Mesenchymal stem cell (in vitro differentiated cells and primary cell): ENCODE data around the gene KIRREL3.

Experiments
- DNase-seq: peaks from one replicate; pipeline ENCODE4 v3.0.0-alpha.2; 2013
- H2AFZ ChIP-seq: one replicate; pipeline ENCODE4 v1.6.1; 2013; ENCODE audit warnings: low read depth, mild to moderate bottlenecking, control low read depth, inconsistent platforms, low read length, moderate library complexity
- H2AK5ac ChIP-seq: 2 replicates; pipeline ENCODE4 v1.6.1; 2013; ENCODE audit warnings: low read length, moderate library complexity, mild to moderate bottlenecking, inconsistent platforms; ENCODE audit not compliant: severe bottlenecking
- H2BK120ac ChIP-seq: one replicate; pipeline ENCODE4 v1.6.1; 2013; ENCODE audit warnings: low read depth, mild to moderate bottlenecking, inconsistent platforms, low read length, moderate library complexity
- H2BK12ac ChIP-seq, 2 experiments: one replicate each; pipeline ENCODE4 v1.6.1; 2013; ENCODE audit warnings: inconsistent platforms in 2 of 2, low read length in 2 of 2, mild to moderate bottlenecking in 2 of 2, moderate library complexity in 2 of 2, control low read depth in 1 of 2
- H2BK15ac ChIP-seq: one replicate; pipeline ENCODE4 v1.6.1; 2013; ENCODE audit warnings: mild to moderate bottlenecking, low read depth, inconsistent platforms; ENCODE audit not compliant: poor library complexity, severe bottlenecking
- H2BK5ac ChIP-seq: 2 replicates; pipeline ENCODE4 v1.6.1; 2013; ENCODE audit warnings: low read depth, mild to moderate bottlenecking, low read length, control low read depth, inconsistent platforms; ENCODE audit not compliant: poor library complexity, severe bottlenecking
- H3K14ac ChIP-seq, 2 experiments: one replicate each; pipeline ENCODE4 v1.6.1; 2013; ENCODE audit warnings: inconsistent platforms in 2 of 2, low read length in 2 of 2, control low read depth in 1 of 2, mild to moderate bottlenecking in 1 of 2, moderate library complexity in 1 of 2
- H3K18ac ChIP-seq, 2 experiments: one replicate each; pipeline ENCODE4 v1.6.1; 2013; ENCODE audit warnings: inconsistent platforms in 2 of 2, low read length in 2 of 2, control low read depth in 1 of 2, low read depth in 1 of 2, mild to moderate bottlenecking in 1 of 2
- H3K23ac ChIP-seq, 2 experiments: one replicate each; pipeline ENCODE4 v1.6.1; 2013; ENCODE audit warnings: inconsistent platforms in 2 of 2, low read length in 2 of 2, mild to moderate bottlenecking in 2 of 2, moderate library complexity in 2 of 2, control low read depth in 1 of 2
- H3K27ac ChIP-seq: 2 replicates; pipeline ENCODE4 v1.5.1; 2013; ENCODE audit warnings: mild to moderate bottlenecking, moderate library complexity, low read length, control low read depth, inconsistent platforms; ENCODE audit not compliant: poor library complexity, severe bottlenecking
- H3K27me3 ChIP-seq, 2 experiments: 2 replicates each; pipeline versions ENCODE4 v1.6.1 to v1.7.0; 2013; ENCODE audit warnings: low read length in 2 of 2, mild to moderate bottlenecking in 2 of 2, moderate library complexity in 2 of 2, control low read depth in 1 of 2, inconsistent platforms in 1 of 2; ENCODE audit not compliant: control insufficient read depth in 1 of 2, insufficient read depth in 1 of 2
- H3K36me3 ChIP-seq, 2 experiments: 2 replicates each; pipeline versions ENCODE4 v1.6.1 to v1.7.0; 2013; ENCODE audit warnings: low read length in 2 of 2, control low read depth in 1 of 2, inconsistent platforms in 1 of 2, low read depth in 1 of 2, mild to moderate bottlenecking in 1 of 2; ENCODE audit not compliant: insufficient read depth in 2 of 2, control insufficient read depth in 1 of 2
- H3K4ac ChIP-seq, 2 experiments: one replicate each; pipeline ENCODE4 v1.6.1; 2013; ENCODE audit warnings: inconsistent platforms in 2 of 2, low read length in 2 of 2, mild to moderate bottlenecking in 2 of 2, moderate library complexity in 2 of 2, control low read depth in 1 of 2, low read depth in 1 of 2
- H3K4me1 ChIP-seq: 2 replicates; pipeline ENCODE4 v1.6.1; 2013; ENCODE audit warnings: low read depth, low read length, control low read depth; ENCODE audit not compliant: control insufficient read depth, insufficient read depth
- H3K4me2 ChIP-seq: 2 replicates; pipeline ENCODE4 v1.6.1; 2013; ENCODE audit warnings: low read length, mild to moderate bottlenecking, inconsistent platforms; ENCODE audit not compliant: poor library complexity, severe bottlenecking
- H3K4me3 ChIP-seq, 2 experiments: 2 replicates each; pipeline versions ENCODE4 v1.5.1 to v1.7.0; 2013; ENCODE audit warnings: low read length in 2 of 2, mild to moderate bottlenecking in 2 of 2, control low read depth in 1 of 2, low read depth in 1 of 2; ENCODE audit not compliant: insufficient read depth in 1 of 2
- H3K79me1 ChIP-seq: replicated peaks from 2 replicates; pipeline ENCODE4 v1.6.1; 2013; ENCODE audit warnings: mild to moderate bottlenecking, control low read depth, low read length, inconsistent platforms; ENCODE audit not compliant: poor library complexity, severe bottlenecking
- H3K9ac ChIP-seq: 2 replicates; pipeline ENCODE4 v1.7.0; 2013; ENCODE audit warnings: mild to moderate bottlenecking, low read length, moderate library complexity
- H3K9me3 ChIP-seq: 2 replicates; pipeline ENCODE4 v1.7.0; 2013; ENCODE audit warnings: mild to moderate bottlenecking, low read length; ENCODE audit not compliant: control insufficient read depth
- H4K8ac ChIP-seq: one replicate; pipeline ENCODE4 v1.6.1; 2013; ENCODE audit warnings: inconsistent platforms, mild to moderate bottlenecking, low read length, moderate library complexity
- H4K91ac ChIP-seq: one replicate; pipeline ENCODE4 v1.6.1; 2013; ENCODE audit warnings: mild to moderate bottlenecking, low read length, inconsistent platforms
- WGBS: methylation state at CpG from one replicate; pipeline ENCODE4 v1.1.7; 2013; ENCODE audit warnings: mixed read lengths; 5-methylcytosine and 5-hydroxymethylcytosine counted together

KIRREL3 gene

GRCh38 chr11:126511475-126512115 lies 489.0 kb downstream of the KIRREL3 start:
- peaks cover 6% of the 10 kb centered on the region for H3K9me3 ChIP-seq
- no peak overlapping the region for H3K4me3 ChIP-seq
- no peak overlapping the region for H2BK120ac ChIP-seq
- no peak overlapping the region for H2BK12ac ChIP-seq
- H3K79me1 ChIP-seq, result no peaks in the 10 kb centered on the region
- WGBS, result 78% methylated on average over 14 of the region's 14 CpGs
- H3K4me2 ChIP-seq, result no peak overlapping the region
- DNase-seq, result no peak
- no peak overlapping the region for H2BK5ac ChIP-seq
- peaks cover 0 to 34% of the 10 kb centered on the region in 2 experiments for H3K27me3 ChIP-seq
- no peak overlapping the region for H3K4ac ChIP-seq
- no peaks in the 10 kb centered on the region for H3K4me1 ChIP-seq
- no peak overlapping the region for H3K9ac ChIP-seq
- no peak overlapping the region for H4K91ac ChIP-seq
- H2AK5ac ChIP-seq, result no peak overlapping the region
- H3K18ac ChIP-seq, result no peak overlapping the region
- H2BK15ac ChIP-seq, result no peak overlapping the region
- H3K36me3 ChIP-seq, result peaks cover 0 to 5% of the 10 kb centered on the region in 2 experiments
- no peak overlapping the region for H3K14ac ChIP-seq
- no peak overlapping the region for H2AFZ ChIP-seq
- H3K27ac ChIP-seq, result no peak overlapping the region
- H4K8ac ChIP-seq, result no peak overlapping the region
- H3K23ac ChIP-seq, result no peak overlapping the region

GRCh38 chr11:126510621-126511370 lies 489.8 kb downstream of the KIRREL3 start:
- H2BK12ac ChIP-seq, result no peak overlapping the region
- no peak overlapping the region for H3K4me2 ChIP-seq
- H3K4me3 ChIP-seq, result no peak overlapping the region
- no peak overlapping the region for H2BK120ac ChIP-seq
- H3K36me3 ChIP-seq, result peaks cover 0 to 5% of the 10 kb centered on the region in 2 experiments
- no peak overlapping the region for H3K27ac ChIP-seq
- 75% methylated on average over 5 of the region's 5 CpGs for WGBS
- no peak overlapping the region for H2BK5ac ChIP-seq
- no peaks in the 10 kb centered on the region for H3K4me1 ChIP-seq
- H3K4ac ChIP-seq, result no peak overlapping the region
- H4K8ac ChIP-seq, result no peak overlapping the region
- no peak overlapping the region for H2AFZ ChIP-seq
- no peak overlapping the region for H2AK5ac ChIP-seq
- no peak overlapping the region for H4K91ac ChIP-seq
- no peak overlapping the region for H3K9ac ChIP-seq
- H2BK15ac ChIP-seq, result no peak overlapping the region
- H3K18ac ChIP-seq, result no peak overlapping the region
- peaks cover 0 to 28% of the 10 kb centered on the region in 2 experiments for H3K27me3 ChIP-seq
- H3K23ac ChIP-seq, result no peak overlapping the region
- peaks cover 14% of the 10 kb centered on the region for H3K9me3 ChIP-seq
- no peaks in the 10 kb centered on the region for H3K79me1 ChIP-seq
- DNase-seq, result no peak
- H3K14ac ChIP-seq, result no peak overlapping the region

- H3K4me3 ChIP-seq, result no peak overlapping the region
- H3K18ac ChIP-seq, result no peak overlapping the region
- peaks cover 10 to 34% of the 10 kb centered on the region in 2 experiments for H3K27me3 ChIP-seq
- no peaks in the 10 kb centered on the region for H3K79me1 ChIP-seq
- H3K4me1 ChIP-seq, result no peaks in the 10 kb centered on the region
- H2BK5ac ChIP-seq, result no peak overlapping the region
- no peak overlapping the region for H2BK120ac ChIP-seq
- H3K27ac ChIP-seq, result no peak overlapping the region
- no peak overlapping the region for H4K8ac ChIP-seq
- H3K14ac ChIP-seq, result no peak overlapping the region
- 69% methylated on average over 8 of the region's 8 CpGs for WGBS
- no peak overlapping the region for H3K9ac ChIP-seq
- no peak overlapping the region for H4K91ac ChIP-seq
- H2BK15ac ChIP-seq, result no peak overlapping the region
- DNase-seq, result no peak
- H3K23ac ChIP-seq, result no peak overlapping the region
- peaks cover 34% of the 10 kb centered on the region for H3K9me3 ChIP-seq
- H2BK12ac ChIP-seq, result no peak overlapping the region
- H2AFZ ChIP-seq, result no peak overlapping the region
- H3K4ac ChIP-seq, result no peak overlapping the region
- no peak overlapping the region for H3K4me2 ChIP-seq
- H3K36me3 ChIP-seq, result peaks cover 0 to 5% of the 10 kb centered on the region in 2 experiments
- H2AK5ac ChIP-seq, result no peak overlapping the region
These were observed 492.9 kb downstream of the KIRREL3 start for GRCh38 chr11:126507646-126508045.

GRCh38 chr11:126506789-126507188 lies 493.8 kb downstream of the KIRREL3 start:
- H3K27ac ChIP-seq, result no peak overlapping the region
- H4K8ac ChIP-seq, result no peak overlapping the region
- no peak overlapping the region for H2BK120ac ChIP-seq
- no peaks in the 10 kb centered on the region for H3K4me1 ChIP-seq
- no peak overlapping the region for H3K18ac ChIP-seq
- WGBS, result 11% methylated on average over 1 of the region's 4 CpGs
- no peak overlapping the region for H3K4me2 ChIP-seq
- DNase-seq, result no peak
- no peak overlapping the region for H2BK15ac ChIP-seq
- H2AFZ ChIP-seq, result no peak overlapping the region
- H4K91ac ChIP-seq, result no peak overlapping the region
- no peak overlapping the region for H3K4ac ChIP-seq
- H2BK12ac ChIP-seq, result no peak overlapping the region
- no peaks in the 10 kb centered on the region for H3K79me1 ChIP-seq
- H3K4me3 ChIP-seq, result no peak overlapping the region
- no peak overlapping the region for H2AK5ac ChIP-seq
- H3K27me3 ChIP-seq, result peaks cover 13 to 29% of the 10 kb centered on the region in 2 experiments
- H2BK5ac ChIP-seq, result no peak overlapping the region
- no peaks in the 10 kb centered on the region for H3K36me3 ChIP-seq
- H3K9ac ChIP-seq, result no peak overlapping the region
- H3K23ac ChIP-seq, result no peak overlapping the region
- H3K9me3 ChIP-seq, result peaks cover 34% of the 10 kb centered on the region
- H3K14ac ChIP-seq, result no peak overlapping the region
